ENCODE data around the gene GPC1. TPM values are rescaled to one million over a fixed set of nuclear protein-coding genes. Genes with fewer than 3 reads are reported as not detected.

GPC1 gene
- total RNA-seq, 3 donors from 2014 or later: 13.8 to 56.3 (median 21.0) TPM

- no peak overlapping the region for H3K4me3 ChIP-seq
- H3K36me3 ChIP-seq: no peaks in the 10 kb centered on the region
- DNase-seq (ENCODE audit: low spot score in 2 of 2): no peak
- no peak for TF ChIP-seq POLR2AphosphoS5 (IDR thresholded peaks at IDR 0.05)
- TF ChIP-seq, protein P1, sequence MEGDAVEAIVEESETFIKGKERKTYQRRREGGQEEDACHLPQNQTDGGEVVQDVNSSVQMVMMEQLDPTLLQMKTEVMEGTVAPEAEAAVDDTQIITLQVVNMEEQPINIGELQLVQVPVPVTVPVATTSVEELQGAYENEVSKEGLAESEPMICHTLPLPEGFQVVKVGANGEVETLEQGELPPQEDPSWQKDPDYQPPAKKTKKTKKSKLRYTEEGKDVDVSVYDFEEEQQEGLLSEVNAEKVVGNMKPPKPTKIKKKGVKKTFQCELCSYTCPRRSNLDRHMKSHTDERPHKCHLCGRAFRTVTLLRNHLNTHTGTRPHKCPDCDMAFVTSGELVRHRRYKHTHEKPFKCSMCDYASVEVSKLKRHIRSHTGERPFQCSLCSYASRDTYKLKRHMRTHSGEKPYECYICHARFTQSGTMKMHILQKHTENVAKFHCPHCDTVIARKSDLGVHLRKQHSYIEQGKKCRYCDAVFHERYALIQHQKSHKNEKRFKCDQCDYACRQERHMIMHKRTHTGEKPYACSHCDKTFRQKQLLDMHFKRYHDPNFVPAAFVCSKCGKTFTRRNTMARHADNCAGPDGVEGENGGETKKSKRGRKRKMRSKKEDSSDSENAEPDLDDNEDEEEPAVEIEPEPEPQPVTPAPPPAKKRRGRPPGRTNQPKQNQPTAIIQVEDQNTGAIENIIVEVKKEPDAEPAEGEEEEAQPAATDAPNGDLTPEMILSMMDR (IDR thresholded peaks at IDR 0.05): no peak
- H3K4me1 ChIP-seq: peaks cover 0 to 3% of the 10 kb centered on the region in 2 donors
- intact Hi-C loops (cut with DNase I; ENCODE audit: low total_unique reads): no loop called here
- no peaks in the 10 kb centered on the region for H3K9me3 ChIP-seq
- no peaks in the 10 kb centered on the region for H3K27me3 ChIP-seq
- H3K27ac ChIP-seq: no peak overlapping the region
These were observed 11.9 kb downstream of the GPC1 start for GRCh38 chr2:240447331-240447730.

GRCh38 chr2:240447934-240448333, 12.5 kb downstream of the GPC1 start:
- Histone ChIP-seq H3K4me1 (peaks cover 0 to 3% of the 10 kb centered on the region in 2 donors), H3K9me3 (no peaks in the 10 kb centered on the region), H3K27me3 (no peaks in the 10 kb centered on the region), H3K36me3 (no peaks in the 10 kb centered on the region), H3K27ac (no peak overlapping the region), H3K4me3 (no peak overlapping the region)
- TF ChIP-seq, protein P1 (IDR thresholded peaks at IDR 0.05): no peak
- TF ChIP-seq POLR2AphosphoS5 (IDR thresholded peaks at IDR 0.05): no peak
- DNase-seq (ENCODE audit: low spot score in 2 of 2): no peak
- intact Hi-C loops (cut with DNase I; ENCODE audit: low total_unique reads): no loop called here

DNA sequence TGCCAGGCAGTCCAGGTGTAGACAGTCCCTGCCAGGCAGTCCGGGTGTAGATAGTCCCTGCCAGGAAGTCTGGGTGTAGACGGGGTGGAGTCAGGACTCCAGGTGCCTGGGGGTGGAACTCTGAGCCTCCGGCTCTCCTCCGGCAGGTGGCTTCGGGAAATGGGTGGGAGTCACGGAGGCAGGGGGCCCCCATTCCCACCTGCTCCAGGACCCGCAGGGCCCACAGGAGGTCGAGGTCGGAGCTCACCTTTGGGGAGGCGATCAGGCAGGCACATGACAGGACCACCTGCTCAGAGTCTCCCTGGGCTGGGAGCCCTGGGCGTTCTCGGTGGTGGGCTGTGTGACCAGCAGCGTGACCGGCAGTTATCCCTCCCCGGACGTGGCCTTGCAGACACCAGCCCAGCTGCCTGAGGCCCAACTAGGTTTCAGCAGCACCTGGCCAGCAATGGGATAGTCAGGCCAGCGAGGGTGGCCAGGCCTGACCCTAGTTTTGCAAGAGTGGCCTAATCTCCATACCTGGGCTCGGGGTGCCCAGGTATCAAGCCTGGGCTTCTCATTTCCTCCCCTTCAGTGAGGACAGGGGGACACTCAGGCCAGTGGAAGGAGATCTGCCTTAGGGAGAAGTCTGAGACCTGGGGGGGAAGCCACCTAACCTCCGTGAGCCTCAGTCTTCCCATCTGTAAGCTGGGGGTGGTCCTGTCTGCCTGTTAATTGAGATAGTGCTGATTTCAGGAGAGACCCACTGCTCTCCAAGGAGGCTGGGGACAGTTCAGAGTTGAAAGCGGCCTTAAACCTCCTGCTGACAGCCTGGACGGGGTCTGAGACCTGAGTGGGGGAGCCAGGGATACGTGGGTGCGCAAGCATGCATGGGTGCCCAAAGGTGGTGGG, 13.2 kb downstream of the GPC1 start:
- intact Hi-C loops (cut with DNase I; ENCODE audit: low total_unique reads): no loop called here
- Histone ChIP-seq H3K4me3 (no peak overlapping the region), H3K36me3 (no peaks in the 10 kb centered on the region), H3K9me3 (no peaks in the 10 kb centered on the region), H3K27ac (no peak overlapping the region), H3K27me3 (peaks cover 0 to under 1% of the 10 kb centered on the region in 2 donors), H3K4me1 (peaks cover 0 to 3% of the 10 kb centered on the region in 2 donors)
- DNase-seq (ENCODE audit: low spot score in 2 of 2): no peak
- TF ChIP-seq POLR2AphosphoS5 (IDR thresholded peaks at IDR 0.05) (no peak), POLR2A (IDR thresholded peaks at IDR 0.05) (no peak)
- TF ChIP-seq, protein P1 (IDR thresholded peaks at IDR 0.05): no peak

DNA sequence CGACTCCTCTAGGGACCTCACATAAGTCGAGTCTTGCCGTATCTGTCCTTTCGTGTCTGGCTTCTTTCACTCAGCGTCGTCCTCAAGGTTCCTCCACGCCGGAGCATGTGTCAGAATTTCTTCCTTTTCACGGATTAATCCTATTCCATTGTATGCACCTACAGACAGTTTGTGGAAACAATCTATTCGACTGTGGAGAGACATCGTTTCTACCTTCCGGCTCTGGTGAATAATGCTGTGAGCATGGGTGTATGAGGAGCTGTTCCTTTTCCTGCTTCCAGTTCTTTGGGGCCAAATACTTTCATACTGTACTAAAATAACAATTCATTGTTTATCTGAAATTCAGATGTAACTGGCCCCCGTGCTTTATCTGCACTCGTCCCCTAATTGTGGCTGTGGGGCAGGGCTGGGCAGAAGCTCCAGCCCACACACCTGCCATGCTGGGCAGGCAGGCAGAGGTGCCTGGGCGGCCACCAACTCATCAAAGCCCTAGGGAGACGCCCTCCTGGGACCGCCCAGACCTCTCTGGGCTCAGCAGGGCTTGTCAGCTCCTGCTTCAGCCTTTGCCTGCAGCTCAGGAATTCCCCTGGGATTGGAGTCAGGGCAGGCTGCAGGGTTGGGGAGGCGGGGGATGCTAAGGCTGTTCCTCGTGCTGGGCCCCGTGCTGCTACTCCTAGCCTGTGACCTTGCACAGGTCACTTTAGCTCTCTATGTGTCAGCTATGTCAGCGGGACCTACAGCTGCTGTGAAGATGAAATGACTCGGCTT, 14.5 kb downstream of the GPC1 start:
- peak overlapping the region in 1 of 2 donors; percentile 12 for H3K27ac ChIP-seq
- DNase-seq (ENCODE audit: low spot score in 2 of 2): no peak
- H3K4me3 ChIP-seq: no peak overlapping the region
- peaks cover 0 to 3% of the 10 kb centered on the region in 2 donors for H3K4me1 ChIP-seq
- intact Hi-C loops (cut with DNase I; ENCODE audit: low total_unique reads): no loop called here
- no peaks in the 10 kb centered on the region for H3K36me3 ChIP-seq
- TF ChIP-seq POLR2AphosphoS5 (IDR thresholded peaks at IDR 0.05): no peak
- H3K9me3 ChIP-seq: no peaks in the 10 kb centered on the region
- H3K27me3 ChIP-seq: peaks cover 0 to 3% of the 10 kb centered on the region in 2 donors

DNA sequence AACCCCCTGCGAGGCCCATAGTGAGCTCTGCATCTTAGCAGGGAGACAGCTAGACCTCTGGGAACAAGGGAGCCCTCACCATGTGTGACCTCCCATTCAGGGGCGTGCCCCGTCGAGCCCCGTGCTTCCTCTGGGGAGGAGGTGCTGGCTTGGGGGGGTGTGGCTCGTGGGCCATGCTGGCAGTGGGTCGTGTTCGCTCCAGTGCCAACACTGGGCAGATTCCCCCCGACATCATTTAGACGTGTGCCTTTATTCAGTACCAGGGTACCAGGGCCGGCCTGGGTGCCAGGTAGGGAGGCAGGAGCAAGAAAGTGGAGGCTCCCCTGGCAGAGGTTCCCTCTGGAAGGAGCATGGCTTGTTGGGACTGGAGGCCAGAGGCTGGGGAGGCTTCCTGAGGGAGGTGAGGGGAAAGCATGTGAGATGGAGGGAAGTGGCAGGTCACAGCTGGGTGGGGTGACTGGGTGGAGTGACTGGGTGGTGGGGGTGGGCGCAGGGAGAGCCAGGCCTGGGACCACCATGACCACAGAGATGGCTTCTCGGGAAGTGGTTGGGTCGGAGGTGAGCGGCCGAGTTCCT, 15.2 kb downstream of the GPC1 start:
- no peaks in the 10 kb centered on the region for H3K36me3 ChIP-seq
- no peaks in the 10 kb centered on the region for H3K9me3 ChIP-seq
- TF ChIP-seq POLR2AphosphoS5 (IDR thresholded peaks at IDR 0.05): no peak
- no peak for TF ChIP-seq POLR2A (IDR thresholded peaks at IDR 0.05)
- TF ChIP-seq, protein P1 (IDR thresholded peaks at IDR 0.05): no peak
- DNase-seq (ENCODE audit: low spot score in 2 of 2): no peak
- peaks cover 0 to 3% of the 10 kb centered on the region in 2 donors for H3K27me3 ChIP-seq
- H3K27ac ChIP-seq: peak overlapping the region in 1 of 2 donors; percentile 12
- peaks cover 5 to 8% of the 10 kb centered on the region in 2 donors for H3K4me1 ChIP-seq
- H3K4me3 ChIP-seq: no peak overlapping the region
- intact Hi-C loops (cut with DNase I; ENCODE audit: low total_unique reads): no loop called here
